K562 (cell line): ENCODE results near the gene ZNF800.
"Not testable (repeated sequence)": the region's sequence is repeated elsewhere in the genome, so short reads cannot be mapped to it uniquely, and the experiment has no call there.

ENCODE experiments used
- CC2D1A ChIP-seq: fragments of 450-650 bp; IDR thresholded peaks from 2 replicates; pipeline ENCODE4 v1.6.1; 2017; ENCODE audit warnings: mild to moderate bottlenecking
- CTCF ChIP-seq, 3 experiments: IDR thresholded peaks in 2 of 3; conservative IDR thresholded peaks in 1 of 3; 2 replicates each; pipeline ENCODE4 v1.5.1; 2011 to 2012; ENCODE audit warnings: low read length in 3 of 3, mild to moderate bottlenecking in 3 of 3, control low read depth in 2 of 3, improper control_type of control experiment in 1 of 3, inconsistent platforms in 1 of 3, low read depth in 1 of 3, mixed read lengths in 1 of 3, moderate library complexity in 1 of 3; ENCODE audit not compliant: insufficient read depth in 2 of 3
- HBP1 ChIP-seq: fragments of 450-650 bp; formaldehyde crosslinking; IDR thresholded peaks from 2 replicates; pipeline ENCODE4 v1.4.0; 2022; ENCODE audit warnings: missing genetic modification characterization
- JUNB ChIP-seq: fragments of 450-650 bp; formaldehyde crosslinking; conservative IDR thresholded peaks from 2 replicates; pipeline ENCODE4 v1.4.0; 2020; ENCODE audit warnings: mild to moderate bottlenecking
- JUND ChIP-seq, 2 experiments: IDR thresholded peaks; 2 replicates in 1 of 2; 3 replicates in 1 of 2; pipeline ENCODE4 v1.6.1; 2011; ENCODE audit warnings: borderline replicate concordance in 2 of 2, low read depth in 2 of 2, low read length in 2 of 2, improper control_type of control experiment in 1 of 2, missing biosample characterization in 1 of 2, missing genetic modification characterization in 1 of 2, missing genetic modification reagents in 1 of 2
- ZNF274 ChIP-seq: IDR thresholded peaks from 2 replicates; pipeline ENCODE4 v1.6.1; 2011; ENCODE audit warnings: low read depth, mild to moderate bottlenecking, low read length, moderate library complexity, borderline replicate concordance

GRCh38 chr7:127395104-127395503, 2.6 kb upstream of the ZNF800 start:
- TF ChIP-seq CTCF (IDR thresholded peaks at IDR 0.05 in 2 of 3, conservative IDR thresholded peaks at IDR 0.05 in 1 of 3; ENCODE audit: insufficient read depth in 2 of 3, low read depth in 1 of 3, low read length in 3 of 3); JUNB (CRISPR knock-in tag); HBP1; CC2D1A; JUND (IDR thresholded peaks at IDR 0.05; ENCODE audit: borderline replicate concordance, low read depth, low read length); JUND (tag; IDR thresholded peaks at IDR 0.05; ENCODE audit: borderline replicate concordance, low read depth, low read length); ZNF274: not testable (repeated sequence)
